Measurements from ENCODE around the gene NDUFS2.
A peak's percentile ranks its signal among the peaks of the same experiment; 100 is the strongest.
"Not testable (repeated sequence)": the region's sequence is repeated elsewhere in the genome, so short reads cannot be mapped to it uniquely, and the experiment has no call there.

NDUFS2 gene

DNA sequence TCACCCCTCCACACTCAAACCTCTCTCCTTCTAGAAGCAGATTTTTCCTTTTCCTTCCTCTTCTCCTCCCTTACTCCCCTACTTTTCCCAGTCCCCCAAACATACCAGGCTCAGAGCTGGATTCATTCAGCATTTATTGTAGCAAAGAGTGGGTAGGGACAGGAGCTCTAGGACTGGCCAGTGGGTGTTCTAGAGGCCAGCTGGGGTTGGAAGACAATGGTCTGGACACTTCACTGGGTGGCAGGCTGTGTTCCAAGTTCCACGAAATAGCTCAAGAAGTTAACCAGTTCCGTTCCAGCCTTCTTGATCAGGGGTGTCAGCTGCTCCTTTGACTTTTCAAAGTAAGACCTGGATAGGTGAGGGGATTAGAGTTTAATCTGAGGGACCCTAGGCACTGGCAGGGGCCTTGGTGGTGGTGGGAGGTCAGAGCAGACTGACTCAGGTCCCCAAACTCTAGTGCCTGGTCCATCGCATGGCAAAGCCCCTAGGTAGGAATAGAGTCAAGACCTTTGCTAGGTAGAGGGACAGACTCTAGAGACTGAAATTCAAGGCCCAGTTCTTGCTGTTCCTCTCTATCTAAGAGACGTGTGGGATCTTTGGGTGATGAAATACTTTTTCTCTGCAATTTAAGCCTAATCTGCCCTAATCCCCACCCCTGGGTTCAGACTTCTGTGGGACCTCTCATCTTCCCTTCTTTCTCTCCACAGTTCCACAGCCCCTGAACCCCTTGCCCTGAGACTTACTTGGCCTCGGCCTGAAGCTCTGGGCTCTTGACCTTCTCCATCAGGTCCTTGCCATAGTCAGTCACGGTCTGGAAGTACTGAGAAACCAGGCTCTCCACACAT, 20.2 kb downstream of the NDUFS2 start:
- DNase-seq, result no peak

DNA sequence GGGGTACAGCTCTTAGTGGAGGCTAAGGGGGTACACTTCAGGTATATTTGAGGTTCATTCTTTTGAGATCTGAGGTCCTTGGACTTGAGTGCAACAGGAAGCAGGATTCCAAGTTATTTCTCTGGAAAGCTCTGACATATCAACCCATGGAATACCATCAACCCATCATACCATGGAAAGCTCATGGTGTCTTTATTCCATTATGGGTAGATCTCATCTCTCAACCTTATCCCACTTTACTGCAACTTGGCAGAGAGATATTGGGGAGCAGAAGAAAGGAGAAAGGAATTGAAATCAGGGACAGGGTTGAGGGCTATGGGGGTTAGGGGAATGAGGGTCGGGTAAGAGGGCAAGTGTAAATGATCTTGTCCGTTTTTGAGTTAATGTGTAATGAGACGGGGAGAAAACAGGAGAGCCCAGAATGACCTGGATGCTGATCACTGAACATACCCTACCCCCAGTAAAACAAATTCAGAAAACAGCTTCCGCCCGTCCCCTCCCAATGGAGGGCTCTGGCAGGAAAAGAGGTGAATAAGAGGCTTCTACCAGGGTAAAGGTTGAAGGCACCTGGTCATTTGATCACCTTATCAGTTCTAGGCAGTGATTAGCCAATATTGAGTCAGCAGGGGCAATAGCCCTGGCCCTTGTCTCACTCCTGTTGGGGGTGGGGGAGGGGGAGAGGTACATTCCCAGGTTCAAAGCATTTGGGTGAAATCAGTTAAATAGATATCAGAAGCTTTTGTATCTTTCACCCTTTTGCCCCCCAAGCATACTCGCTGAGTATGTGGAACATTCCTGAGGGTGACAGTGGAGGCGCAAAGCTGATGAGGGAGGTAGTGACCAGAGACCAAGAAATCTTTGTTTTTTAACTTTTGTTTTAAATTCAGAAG, 21.9 kb downstream of the NDUFS2 start:
- no peak for DNase-seq

GRCh38 chr1:161224695-161225087, 22.5 kb downstream of the NDUFS2 start:
- not testable (repeated sequence) for DNase-seq

GRCh38 chr1:161225178-161225533, 23.0 kb downstream of the NDUFS2 start:
- no peak for DNase-seq

DNA sequence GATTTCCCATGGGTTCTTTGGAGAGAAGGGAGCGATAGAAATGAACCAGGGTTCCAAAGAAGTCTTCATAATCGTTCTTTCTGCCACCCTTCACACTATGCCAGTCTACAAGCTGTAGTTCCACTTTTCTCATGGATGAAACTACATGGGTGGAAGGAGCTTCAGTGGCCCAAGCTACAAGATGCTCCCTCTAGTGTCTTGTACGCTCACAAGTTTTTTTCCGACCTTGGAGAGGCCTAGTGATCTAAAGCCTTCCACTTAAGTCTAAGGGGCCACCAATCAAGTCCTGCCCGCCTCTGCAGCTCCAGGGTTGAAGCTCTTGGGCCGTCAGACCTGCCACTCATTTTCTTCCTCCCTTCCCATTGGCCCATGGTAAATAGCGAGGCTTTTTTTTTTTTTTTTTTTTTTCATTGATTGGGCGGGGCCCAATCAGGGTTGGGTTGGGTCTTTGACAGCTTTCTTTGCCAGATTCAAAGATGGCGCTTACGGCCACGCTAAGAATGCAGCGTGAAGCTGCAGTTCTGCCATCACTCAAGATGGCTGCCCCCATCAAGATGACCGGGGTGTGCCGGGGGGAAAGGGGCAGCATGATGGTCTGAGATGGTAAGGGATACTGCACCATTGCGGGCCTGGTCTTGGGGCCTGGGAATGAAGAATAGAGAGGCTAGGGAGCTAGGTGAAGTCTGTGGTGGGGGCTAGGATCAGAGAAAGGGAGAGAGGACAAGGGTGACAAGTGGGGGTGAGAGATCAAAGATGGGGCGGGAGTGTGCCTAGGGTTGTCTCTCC, 23.6 kb downstream of the NDUFS2 start, which contains the start of gene TOMM40L:
Gene TOMM40L (plus strand): TSS at position 527 of the 786 bp plus-strand sequence. CDS start 430 bp downstream, outside the sequence.
- peak; percentile 95 for DNase-seq

DNA sequence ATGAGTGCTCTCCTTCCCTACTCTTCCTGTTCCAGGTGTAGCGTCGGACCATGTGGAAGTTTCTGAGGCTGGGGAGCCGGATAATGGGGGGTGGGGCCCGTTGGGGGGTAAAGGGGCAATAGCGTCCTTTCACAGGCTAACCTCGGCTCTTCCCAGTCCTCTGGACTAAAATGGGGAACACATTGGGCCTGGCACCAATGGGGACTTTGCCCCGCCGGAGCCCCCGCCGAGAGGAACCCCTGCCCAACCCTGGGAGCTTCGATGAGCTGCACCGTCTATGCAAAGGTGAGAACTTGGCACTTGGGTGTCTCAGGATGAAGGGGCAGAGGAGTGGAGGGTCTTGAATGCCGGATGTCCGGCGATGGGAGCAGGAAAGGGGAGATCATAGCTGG, 24.1 kb downstream of the NDUFS2 start:
- DNase-seq, result no peak

DNA sequence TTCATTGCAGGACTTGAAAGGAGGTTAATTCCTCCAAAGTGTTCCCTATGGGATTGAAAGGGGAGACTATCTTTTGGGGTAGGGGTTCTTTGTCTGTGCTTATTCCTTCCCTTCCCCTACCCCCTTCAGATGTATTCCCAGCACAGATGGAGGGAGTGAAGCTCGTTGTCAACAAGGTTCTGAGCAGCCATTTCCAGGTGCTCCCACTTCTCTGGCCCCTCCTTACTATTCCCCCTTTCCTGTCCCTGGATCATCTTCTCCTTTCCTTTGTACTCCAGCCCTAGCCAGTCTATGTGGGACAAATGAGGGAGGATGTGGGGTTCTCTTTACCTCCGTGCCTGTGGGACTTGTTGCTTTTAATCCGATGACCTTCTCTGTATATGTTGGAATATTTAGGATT, 24.6 kb downstream of the NDUFS2 start:
- no peak for DNase-seq

DNA sequence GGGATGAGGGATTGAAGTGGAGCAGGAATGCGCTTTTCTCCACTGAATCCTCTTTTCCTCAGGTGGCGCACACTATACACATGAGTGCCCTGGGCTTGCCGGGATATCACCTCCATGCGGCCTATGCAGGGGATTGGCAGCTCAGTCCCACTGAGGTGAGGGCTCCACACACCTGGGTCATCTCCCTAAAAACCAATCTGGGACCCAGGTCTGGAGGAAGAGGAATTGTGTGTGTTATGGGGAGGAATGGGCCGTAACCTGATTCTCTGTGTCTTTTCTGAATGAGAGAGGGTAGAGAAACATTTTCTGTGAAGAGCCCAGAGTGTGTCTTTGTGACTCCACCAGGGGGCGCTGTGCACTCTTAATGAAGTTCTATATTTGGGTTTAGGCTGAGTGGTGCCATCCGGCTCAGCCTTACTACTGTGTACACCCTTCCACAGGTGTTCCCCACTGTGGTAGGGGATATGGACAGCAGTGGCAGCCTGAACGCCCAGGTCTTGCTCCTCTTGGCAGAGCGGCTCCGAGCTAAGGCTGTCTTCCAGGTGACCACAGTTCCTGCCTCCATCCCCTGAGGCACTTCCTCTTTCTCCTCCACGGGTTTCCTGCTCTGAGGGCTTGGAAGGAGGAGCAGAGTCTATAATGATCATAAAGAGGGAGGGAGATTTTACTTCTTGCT, 25.2 kb downstream of the NDUFS2 start:
- DNase-seq, result peak; percentile 86

GRCh38 chr1:161228032-161228431, 25.9 kb downstream of the NDUFS2 start:
- no peak for DNase-seq

GRCh38 chr1:161229896-161230295, 27.7 kb downstream of the NDUFS2 start:
- DNase-seq, result no peak

DNA sequence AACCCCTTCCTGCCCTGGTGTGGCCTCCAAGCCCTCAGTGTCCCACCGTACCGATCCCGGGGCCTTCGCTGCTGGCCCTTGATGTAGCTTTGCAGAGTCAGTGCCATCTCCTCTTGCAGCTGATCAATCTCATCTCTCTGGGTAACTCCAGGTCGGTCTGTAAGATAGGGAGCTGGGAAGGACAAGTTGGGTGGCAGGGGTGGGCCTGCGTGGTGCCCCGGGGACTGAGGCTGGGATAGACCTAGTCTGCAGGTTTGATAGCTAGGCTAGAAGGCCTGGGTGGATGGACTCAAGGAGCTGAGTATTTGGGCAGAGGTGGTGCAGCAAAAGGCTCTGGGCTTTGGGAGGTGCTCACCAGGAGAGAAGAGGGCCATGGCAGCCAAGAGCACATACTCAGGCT, 28.6 kb downstream of the NDUFS2 start:
- no peak for DNase-seq

GRCh38 chr1:161233102-161233501, 30.9 kb downstream of the NDUFS2 start:
- no peak for DNase-seq

DNA sequence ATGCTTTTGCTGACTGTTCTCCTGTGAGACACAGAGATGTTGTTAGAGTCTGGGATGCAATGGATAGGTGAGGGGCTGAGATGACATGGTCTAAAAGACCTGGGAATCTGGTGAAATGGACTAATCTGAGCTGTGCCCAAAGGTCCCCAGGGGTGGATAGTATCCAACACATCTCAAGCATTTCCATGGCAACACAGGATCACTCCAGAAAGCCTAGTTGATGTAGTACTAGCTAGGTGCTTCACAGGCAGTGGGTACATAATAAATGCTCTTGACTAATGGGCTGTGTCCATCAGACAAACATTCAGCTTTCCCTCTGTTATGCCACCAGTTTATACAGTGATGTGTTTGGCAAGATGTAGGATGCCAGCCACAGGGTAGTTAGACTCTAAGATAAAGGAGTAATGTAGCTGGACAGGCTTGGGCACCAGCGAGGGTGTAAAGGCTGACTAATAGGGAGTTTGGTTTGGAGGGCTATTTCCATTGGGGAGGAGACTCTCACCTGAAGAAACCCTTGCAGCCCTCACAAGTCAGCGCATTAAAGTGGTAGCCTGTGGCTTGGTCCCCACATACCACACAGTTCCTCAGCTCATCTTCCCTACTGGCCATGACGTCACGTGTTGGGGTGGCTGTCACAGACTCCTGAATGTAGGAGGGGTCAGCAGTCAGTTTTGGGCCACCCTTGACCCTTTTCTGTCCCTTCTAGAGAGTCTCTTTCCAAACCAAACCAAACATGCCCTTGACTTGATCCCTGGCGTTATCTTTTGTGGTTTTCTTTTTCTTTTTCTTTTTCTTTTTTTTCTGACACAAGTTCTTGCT, 34.0 kb downstream of the NDUFS2 start:
- no peak for DNase-seq

DNA sequence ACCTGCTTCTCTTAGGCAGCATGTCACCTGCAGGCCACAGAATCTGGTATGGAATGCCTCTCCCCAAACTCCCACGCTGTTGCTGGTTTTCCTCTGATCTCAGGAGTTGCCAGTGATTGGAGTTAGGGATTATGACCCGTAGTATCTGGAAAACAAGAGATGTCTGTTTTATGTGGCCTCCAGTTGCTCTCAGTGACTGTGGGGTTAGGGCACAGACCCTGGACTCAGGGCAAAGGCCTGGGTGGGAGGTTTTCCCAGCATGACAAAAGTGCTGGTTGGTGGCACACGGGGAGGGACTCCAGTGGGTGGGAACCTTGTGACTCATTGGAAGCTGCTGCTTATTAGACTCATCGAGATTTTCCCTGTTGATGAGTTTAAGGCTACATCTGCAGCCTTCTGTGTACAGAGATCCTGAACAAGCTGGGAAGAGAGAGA, 35.9 kb downstream of the NDUFS2 start, which contains the start of gene NR1I3:
Gene NR1I3 (minus strand): TSS at position 165 of the 435 bp plus-strand sequence. CDS start 1,638 bp downstream, outside the sequence.
- no peak for DNase-seq

- no peak for DNase-seq
These were observed 39.5 kb downstream of the NDUFS2 start for GRCh38 chr1:161241682-161242081.

DNA sequence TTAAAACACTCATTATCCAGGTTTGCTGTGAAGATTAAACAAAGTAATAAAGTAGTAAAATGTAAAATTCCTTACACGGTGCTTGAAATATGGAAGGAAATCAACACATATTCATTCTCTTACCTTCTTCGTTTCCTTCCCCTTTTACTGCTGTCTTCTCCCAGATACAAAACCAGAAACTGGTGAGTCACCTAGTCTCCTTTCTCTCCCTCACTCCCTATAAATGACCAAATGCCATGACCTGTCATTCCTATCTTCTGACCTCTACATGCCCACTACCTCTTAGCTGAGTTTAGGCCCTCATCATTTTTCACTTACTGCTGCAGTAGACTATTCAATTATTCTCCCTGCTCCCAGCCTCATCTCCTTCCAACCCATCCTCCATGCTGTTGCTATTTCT, 40.1 kb downstream of the NDUFS2 start:
- no peak for DNase-seq

DNA sequence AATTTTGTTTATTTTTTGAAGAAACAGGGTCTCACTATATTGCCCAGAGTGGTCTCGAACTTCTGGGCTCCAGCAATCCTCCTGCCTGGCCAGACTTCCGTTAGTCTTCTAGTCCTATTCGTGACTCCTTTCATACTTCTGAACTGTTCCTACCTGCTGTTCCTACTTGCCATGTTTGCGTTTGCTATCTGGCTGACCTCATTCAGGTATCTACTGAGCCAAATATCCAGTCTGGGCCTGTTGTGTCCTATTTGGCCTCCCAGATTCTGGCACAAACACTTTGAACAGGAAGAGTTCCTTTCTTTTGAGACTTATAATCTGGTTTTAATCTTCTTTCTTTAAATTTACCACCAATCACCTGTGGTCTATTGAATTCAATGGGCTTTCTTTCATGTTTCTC, 42.7 kb downstream of the NDUFS2 start:
- no peak for DNase-seq

GRCh38 chr1:161250100-161250499, 47.9 kb downstream of the NDUFS2 start:
- not testable (repeated sequence) for DNase-seq

- DNase-seq, result no peak
These were observed 48.7 kb downstream of the NDUFS2 start for GRCh38 chr1:161250829-161251228.

DNA sequence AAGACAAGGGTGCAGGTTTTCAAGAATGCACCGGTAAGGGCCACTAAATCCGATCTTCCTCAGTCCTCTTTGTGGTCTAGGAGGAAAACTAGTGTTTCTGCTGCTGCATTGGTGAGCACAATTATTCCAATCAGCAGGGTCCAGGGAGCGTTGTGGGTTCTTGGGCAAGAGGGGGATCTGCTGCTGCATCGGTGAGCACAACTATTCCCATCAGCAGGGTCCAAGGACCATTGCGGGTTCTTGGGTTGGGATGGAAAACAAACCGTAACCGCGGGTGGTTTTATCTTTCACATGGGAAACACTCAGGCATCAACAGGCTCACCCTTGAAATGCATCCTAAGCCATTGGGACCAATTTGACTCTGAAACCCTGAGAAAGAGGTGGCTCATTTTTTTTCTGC, 49.4 kb downstream of the NDUFS2 start:
- no peak for DNase-seq

DNA sequence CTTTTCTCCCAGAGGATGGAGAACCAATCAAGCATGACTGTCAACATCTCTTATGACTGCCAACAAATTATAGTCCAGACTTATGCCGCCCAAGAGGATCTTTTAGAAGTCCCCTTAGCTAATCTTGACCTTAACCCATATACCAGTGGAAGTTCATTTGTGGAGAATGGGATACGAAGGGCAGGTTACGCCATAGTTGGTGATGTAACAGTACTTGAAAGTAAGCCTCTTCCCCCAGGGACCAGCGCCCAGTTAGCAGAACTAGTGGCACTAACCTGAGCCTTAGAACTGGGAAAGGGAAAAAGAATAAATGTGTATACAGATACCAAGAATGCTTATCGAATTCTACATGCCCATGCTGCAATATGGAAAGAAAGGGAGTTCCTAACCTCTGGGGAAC, 53.1 kb downstream of the NDUFS2 start:
- not testable (repeated sequence) for DNase-seq
